ENCODE measurements around the gene RIN3. TPM values are rescaled to one million over a fixed set of nuclear protein-coding genes. Genes with fewer than 3 reads are reported as not detected.
A peak's percentile ranks its signal among the peaks of the same experiment; 100 is the strongest.

The RIN3 gene
- total and polyA plus RNA-seq, 10 of the 15 experiments (the other 5 are each of a cell fraction or from before 2014, with no cell fraction given), result 0.91 to 23.3 (median 6.3) TPM

DNA sequence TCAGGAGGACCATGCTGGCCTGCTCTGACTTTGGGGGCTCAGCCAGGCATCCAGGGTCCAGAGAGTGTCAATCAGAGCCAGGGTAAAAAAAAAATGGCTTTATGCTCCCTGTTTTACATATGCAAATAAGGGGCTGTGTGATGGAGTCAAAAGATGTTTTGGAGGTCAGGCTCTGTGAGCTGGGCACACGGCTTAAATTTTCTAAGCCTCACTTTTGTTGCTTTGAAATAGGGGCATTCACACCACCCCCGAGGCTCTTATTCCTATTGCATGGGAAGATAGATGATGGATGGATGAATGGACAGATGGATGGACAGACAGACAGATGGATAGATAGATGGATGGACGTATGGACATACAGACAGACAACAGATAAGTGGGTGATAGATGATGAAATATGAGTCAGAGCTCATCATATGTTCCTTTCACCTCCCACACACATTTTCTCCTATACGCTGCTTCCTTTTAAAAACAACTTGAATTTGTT is 42.7 kb downstream of the RIN3 start (continued):
- TF ChIP-seq HDGF (IDR thresholded peaks at IDR 0.05) (no peak), EED (IDR thresholded peaks at IDR 0.05; ENCODE audit: low read depth) (no peak), DPF2 (IDR thresholded peaks at IDR 0.05) (peak; percentile 57; the same call in 1 of the 2 replicates), ZNF24 (IDR thresholded peaks at IDR 0.05) (no peak), MTA2 (IDR thresholded peaks at IDR 0.05; ENCODE audit: low read depth) (0 out of 2 replicates have a peak, but pooled peaks have one; percentile 32), SMAD5 (IDR thresholded peaks at IDR 0.05; ENCODE audit: low read depth) (no peak)
- TF ChIP-seq, protein P1, sequence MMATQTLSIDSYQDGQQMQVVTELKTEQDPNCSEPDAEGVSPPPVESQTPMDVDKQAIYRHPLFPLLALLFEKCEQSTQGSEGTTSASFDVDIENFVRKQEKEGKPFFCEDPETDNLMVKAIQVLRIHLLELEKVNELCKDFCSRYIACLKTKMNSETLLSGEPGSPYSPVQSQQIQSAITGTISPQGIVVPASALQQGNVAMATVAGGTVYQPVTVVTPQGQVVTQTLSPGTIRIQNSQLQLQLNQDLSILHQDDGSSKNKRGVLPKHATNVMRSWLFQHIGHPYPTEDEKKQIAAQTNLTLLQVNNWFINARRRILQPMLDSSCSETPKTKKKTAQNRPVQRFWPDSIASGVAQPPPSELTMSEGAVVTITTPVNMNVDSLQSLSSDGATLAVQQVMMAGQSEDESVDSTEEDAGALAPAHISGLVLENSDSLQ (IDR thresholded peaks at IDR 0.05), result peak; percentile 78
- TF ChIP-seq, protein P2, sequence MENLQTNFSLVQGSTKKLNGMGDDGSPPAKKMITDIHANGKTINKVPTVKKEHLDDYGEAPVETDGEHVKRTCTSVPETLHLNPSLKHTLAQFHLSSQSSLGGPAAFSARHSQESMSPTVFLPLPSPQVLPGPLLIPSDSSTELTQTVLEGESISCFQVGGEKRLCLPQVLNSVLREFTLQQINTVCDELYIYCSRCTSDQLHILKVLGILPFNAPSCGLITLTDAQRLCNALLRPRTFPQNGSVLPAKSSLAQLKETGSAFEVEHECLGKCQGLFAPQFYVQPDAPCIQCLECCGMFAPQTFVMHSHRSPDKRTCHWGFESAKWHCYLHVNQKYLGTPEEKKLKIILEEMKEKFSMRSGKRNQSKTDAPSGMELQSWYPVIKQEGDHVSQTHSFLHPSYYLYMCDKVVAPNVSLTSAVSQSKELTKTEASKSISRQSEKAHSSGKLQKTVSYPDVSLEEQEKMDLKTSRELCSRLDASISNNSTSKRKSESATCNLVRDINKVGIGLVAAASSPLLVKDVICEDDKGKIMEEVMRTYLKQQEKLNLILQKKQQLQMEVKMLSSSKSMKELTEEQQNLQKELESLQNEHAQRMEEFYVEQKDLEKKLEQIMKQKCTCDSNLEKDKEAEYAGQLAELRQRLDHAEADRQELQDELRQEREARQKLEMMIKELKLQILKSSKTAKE (IDR thresholded peaks at IDR 0.05; ENCODE audit: low read depth, poor library complexity, severe bottlenecking), result peak; percentile 26
- TF ChIP-seq, protein P3, sequence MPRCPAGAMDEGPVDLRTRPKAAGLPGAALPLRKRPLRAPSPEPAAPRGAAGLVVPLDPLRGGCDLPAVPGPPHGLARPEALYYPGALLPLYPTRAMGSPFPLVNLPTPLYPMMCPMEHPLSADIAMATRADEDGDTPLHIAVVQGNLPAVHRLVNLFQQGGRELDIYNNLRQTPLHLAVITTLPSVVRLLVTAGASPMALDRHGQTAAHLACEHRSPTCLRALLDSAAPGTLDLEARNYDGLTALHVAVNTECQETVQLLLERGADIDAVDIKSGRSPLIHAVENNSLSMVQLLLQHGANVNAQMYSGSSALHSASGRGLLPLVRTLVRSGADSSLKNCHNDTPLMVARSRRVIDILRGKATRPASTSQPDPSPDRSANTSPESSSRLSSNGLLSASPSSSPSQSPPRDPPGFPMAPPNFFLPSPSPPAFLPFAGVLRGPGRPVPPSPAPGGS (IDR thresholded peaks at IDR 0.05; ENCODE audit: borderline replicate concordance, insufficient read depth, low read depth, low read length, poor library complexity, severe bottlenecking), result no peak
- TF ChIP-seq, protein P4, sequence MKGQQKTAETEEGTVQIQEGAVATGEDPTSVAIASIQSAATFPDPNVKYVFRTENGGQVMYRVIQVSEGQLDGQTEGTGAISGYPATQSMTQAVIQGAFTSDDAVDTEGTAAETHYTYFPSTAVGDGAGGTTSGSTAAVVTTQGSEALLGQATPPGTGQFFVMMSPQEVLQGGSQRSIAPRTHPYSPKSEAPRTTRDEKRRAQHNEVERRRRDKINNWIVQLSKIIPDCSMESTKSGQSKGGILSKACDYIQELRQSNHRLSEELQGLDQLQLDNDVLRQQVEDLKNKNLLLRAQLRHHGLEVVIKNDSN (IDR thresholded peaks at IDR 0.05; ENCODE audit: borderline replicate concordance, extremely low read length, insufficient read depth, low read depth, low read length), result no peak
